ENCODE results near the gene VAV2.

DNA sequence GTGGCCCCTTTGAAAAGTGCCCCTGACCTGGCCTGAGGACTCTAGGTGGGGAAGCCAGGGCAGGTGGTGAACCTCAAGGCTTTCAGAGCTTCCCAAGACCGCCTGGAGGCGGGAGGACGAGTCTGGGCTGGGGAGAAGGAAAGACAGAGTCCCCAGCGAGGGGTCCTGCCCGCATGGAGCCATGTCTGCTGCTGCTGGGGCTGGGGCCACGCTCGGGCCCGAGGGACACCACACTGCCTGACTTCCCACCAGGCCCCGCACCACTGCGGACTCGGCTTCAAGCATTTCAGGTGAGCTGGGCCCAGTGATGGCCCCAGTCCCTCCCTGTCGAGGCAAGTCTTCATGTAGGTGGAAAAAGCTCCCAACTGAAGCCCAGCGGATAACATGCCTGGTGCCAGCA is 191.9 kb downstream of the VAV2 start:
- TF ChIP-seq, protein P1, sequence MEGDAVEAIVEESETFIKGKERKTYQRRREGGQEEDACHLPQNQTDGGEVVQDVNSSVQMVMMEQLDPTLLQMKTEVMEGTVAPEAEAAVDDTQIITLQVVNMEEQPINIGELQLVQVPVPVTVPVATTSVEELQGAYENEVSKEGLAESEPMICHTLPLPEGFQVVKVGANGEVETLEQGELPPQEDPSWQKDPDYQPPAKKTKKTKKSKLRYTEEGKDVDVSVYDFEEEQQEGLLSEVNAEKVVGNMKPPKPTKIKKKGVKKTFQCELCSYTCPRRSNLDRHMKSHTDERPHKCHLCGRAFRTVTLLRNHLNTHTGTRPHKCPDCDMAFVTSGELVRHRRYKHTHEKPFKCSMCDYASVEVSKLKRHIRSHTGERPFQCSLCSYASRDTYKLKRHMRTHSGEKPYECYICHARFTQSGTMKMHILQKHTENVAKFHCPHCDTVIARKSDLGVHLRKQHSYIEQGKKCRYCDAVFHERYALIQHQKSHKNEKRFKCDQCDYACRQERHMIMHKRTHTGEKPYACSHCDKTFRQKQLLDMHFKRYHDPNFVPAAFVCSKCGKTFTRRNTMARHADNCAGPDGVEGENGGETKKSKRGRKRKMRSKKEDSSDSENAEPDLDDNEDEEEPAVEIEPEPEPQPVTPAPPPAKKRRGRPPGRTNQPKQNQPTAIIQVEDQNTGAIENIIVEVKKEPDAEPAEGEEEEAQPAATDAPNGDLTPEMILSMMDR (conservative IDR thresholded peaks at IDR 0.05; ENCODE audit: low read depth, low read length): no peak
- TF ChIP-seq EZH2 (IDR thresholded peaks at IDR 0.05; ENCODE audit: low read length, unreplicated experiment): no peak
